Endothelial cell (in vitro differentiated cells): ENCODE results near the gene SRRM5. TPM values are rescaled to one million over a fixed set of nuclear protein-coding genes. Genes with fewer than 3 reads are reported as not detected.

Experiments used
- DNase-seq: peaks from one replicate; pipeline ENCODE4 v3.0.0; 2021; ENCODE audit warnings: low spot score
- H3K27ac Mint-ChIP-seq: one replicate; pipeline ENCODE4 v1.8.0; 2021; ENCODE audit warnings: mixed read lengths, inconsistent platforms; ENCODE audit not compliant: unreplicated experiment
- H3K27me3 Mint-ChIP-seq: one replicate; pipeline ENCODE4 v1.8.0; 2021; ENCODE audit warnings: mild to moderate bottlenecking, moderate library complexity, mixed read lengths, inconsistent platforms; ENCODE audit not compliant: unreplicated experiment
- H3K36me3 Mint-ChIP-seq: one replicate; pipeline ENCODE4 v1.8.0; 2021; ENCODE audit warnings: mild to moderate bottlenecking, low read depth, mixed read lengths, inconsistent platforms; ENCODE audit not compliant: unreplicated experiment
- H3K4me1 Mint-ChIP-seq: one replicate; pipeline ENCODE4 v1.8.0; 2021; ENCODE audit warnings: mild to moderate bottlenecking, mixed read lengths, inconsistent platforms; ENCODE audit not compliant: unreplicated experiment
- H3K4me3 Mint-ChIP-seq: one replicate; pipeline ENCODE4 v1.8.0; 2021; ENCODE audit warnings: mild to moderate bottlenecking, mixed read lengths, inconsistent platforms; ENCODE audit not compliant: unreplicated experiment
- H3K9me3 Mint-ChIP-seq: one replicate; pipeline ENCODE4 v1.8.0; 2021; ENCODE audit warnings: mixed read lengths, inconsistent platforms; ENCODE audit not compliant: unreplicated experiment
- CTCF ChIP-seq: fragments of 200-600 bp; sonication (generic); IDR thresholded peaks from one replicate; pipeline ENCODE4 v1.5.0; 2021; ENCODE audit warnings: antibody characterized with exemption; ENCODE audit not compliant: unreplicated experiment
- total RNA-seq: library from RNA; stranded (reverse); fragmentation: NEBNext Ultra II Directional; extraction: Animal tissue kit (Norgen Biotek cat#: 25700); gene quantifications from one replicate; pipeline ENCODE4 v1.2.1, GENCODE V29; 2021; ENCODE audit not compliant: unreplicated experiment

SRRM5 gene
- total RNA-seq, 1 donor from 2014 or later, result 0.26 TPM

GRCh38 chr19:43622070-43622469 is 10.2 kb downstream of the SRRM5 start:
- H3K9me3 Mint-ChIP-seq, result no peaks in the 10 kb centered on the region

GRCh38 chr19:43622956-43623355 is 11.1 kb downstream of the SRRM5 start:
- Mint-ChIP-seq H3K36me3 (peaks cover 12% of the 10 kb centered on the region), H3K27ac (no peak overlapping the region), H3K27me3 (peaks cover 10% of the 10 kb centered on the region), H3K9me3 (no peaks in the 10 kb centered on the region), H3K4me3 (no peak overlapping the region), H3K4me1 (peaks cover 9% of the 10 kb centered on the region)
- TF ChIP-seq CTCF, result no peak
- no peak for DNase-seq

More at GRCh38 chr19:43622070-43622469, 10.2 kb downstream of the SRRM5 start:
- peaks cover 6% of the 10 kb centered on the region for H3K4me1 Mint-ChIP-seq
- peaks cover 10% of the 10 kb centered on the region for H3K27me3 Mint-ChIP-seq
- H3K4me3 Mint-ChIP-seq, result no peak overlapping the region
- no peak for DNase-seq
- no peak for TF ChIP-seq CTCF
- H3K27ac Mint-ChIP-seq, result no peak overlapping the region
- H3K36me3 Mint-ChIP-seq, result peaks cover 12% of the 10 kb centered on the region

GRCh38 chr19:43623889-43624670 is 12.2 kb downstream of the SRRM5 start:
- H3K36me3 Mint-ChIP-seq, result peaks cover 12% of the 10 kb centered on the region
- no peak for DNase-seq
- H3K4me1 Mint-ChIP-seq, result peaks cover 9% of the 10 kb centered on the region
- H3K27me3 Mint-ChIP-seq, result peaks cover 9% of the 10 kb centered on the region
- no peaks in the 10 kb centered on the region for H3K9me3 Mint-ChIP-seq
- no peak for TF ChIP-seq CTCF
- no peak overlapping the region for H3K4me3 Mint-ChIP-seq
- H3K27ac Mint-ChIP-seq, result no peak overlapping the region

- Mint-ChIP-seq H3K27me3 (peaks cover 6% of the 10 kb centered on the region), H3K4me3 (no peak overlapping the region), H3K36me3 (peaks cover 12% of the 10 kb centered on the region), H3K4me1 (peaks cover 8% of the 10 kb centered on the region), H3K9me3 (no peaks in the 10 kb centered on the region), H3K27ac (no peak overlapping the region)
- TF ChIP-seq CTCF, result no peak
- DNase-seq, result peak; percentile 88
Measured at GRCh38 chr19:43624933-43625332, 13.0 kb downstream of the SRRM5 start.

GRCh38 chr19:43625918-43626579 is 14.2 kb downstream of the SRRM5 start:
- H3K27me3 Mint-ChIP-seq, result peaks cover 3% of the 10 kb centered on the region
- H3K36me3 Mint-ChIP-seq, result peaks cover 12% of the 10 kb centered on the region
- no peaks in the 10 kb centered on the region for H3K9me3 Mint-ChIP-seq
- peaks cover 3% of the 10 kb centered on the region for H3K4me1 Mint-ChIP-seq
- no peak overlapping the region for H3K4me3 Mint-ChIP-seq
- TF ChIP-seq CTCF, result no peak
- no peak overlapping the region for H3K27ac Mint-ChIP-seq
- no peak for DNase-seq
